ENCODE results near the gene RTP3.

DNA sequence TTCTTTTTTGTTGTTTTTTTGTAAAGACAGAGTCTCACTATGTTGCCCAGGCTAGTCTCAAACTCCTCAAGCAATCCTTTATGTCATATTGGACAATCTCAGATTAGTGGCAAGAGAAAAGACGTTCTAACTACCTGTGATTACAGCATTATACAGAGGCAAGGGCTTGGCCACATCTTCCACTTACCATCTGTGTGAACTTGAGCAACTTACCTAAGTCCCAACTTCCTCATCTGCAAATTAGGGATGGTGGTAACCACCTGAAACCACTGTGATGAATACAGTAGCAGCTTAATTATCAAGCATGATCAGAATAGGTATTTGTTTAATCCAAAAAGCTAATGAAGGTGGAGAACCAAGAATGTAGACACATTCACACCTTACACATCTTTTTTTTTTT lies 52.2 kb downstream of the RTP3 start:
- TF ChIP-seq, protein P1, sequence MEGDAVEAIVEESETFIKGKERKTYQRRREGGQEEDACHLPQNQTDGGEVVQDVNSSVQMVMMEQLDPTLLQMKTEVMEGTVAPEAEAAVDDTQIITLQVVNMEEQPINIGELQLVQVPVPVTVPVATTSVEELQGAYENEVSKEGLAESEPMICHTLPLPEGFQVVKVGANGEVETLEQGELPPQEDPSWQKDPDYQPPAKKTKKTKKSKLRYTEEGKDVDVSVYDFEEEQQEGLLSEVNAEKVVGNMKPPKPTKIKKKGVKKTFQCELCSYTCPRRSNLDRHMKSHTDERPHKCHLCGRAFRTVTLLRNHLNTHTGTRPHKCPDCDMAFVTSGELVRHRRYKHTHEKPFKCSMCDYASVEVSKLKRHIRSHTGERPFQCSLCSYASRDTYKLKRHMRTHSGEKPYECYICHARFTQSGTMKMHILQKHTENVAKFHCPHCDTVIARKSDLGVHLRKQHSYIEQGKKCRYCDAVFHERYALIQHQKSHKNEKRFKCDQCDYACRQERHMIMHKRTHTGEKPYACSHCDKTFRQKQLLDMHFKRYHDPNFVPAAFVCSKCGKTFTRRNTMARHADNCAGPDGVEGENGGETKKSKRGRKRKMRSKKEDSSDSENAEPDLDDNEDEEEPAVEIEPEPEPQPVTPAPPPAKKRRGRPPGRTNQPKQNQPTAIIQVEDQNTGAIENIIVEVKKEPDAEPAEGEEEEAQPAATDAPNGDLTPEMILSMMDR (IDR thresholded peaks at IDR 0.05), result no peak
- TF ChIP-seq POLR2A (IDR thresholded peaks at IDR 0.05), result no peak

Data from thyroid gland (tissue), 4 donors.